ENCODE measurements around the gene TSGA10IP.

The TSGA10IP gene

GRCh38 chr11:66006891-66007176 is 61.6 kb downstream of the TSGA10IP start:
- H2BK5ac ChIP-seq (ENCODE audit: low read depth, low read length, poor library complexity, severe bottlenecking), result no peak overlapping the region
- H3K18ac ChIP-seq (ENCODE audit: low read depth in 1 of 2, low read length in 2 of 2), result no peak overlapping the region
- peaks cover 14% of the 10 kb centered on the region for H3K4me1 ChIP-seq (ENCODE audit: control insufficient read depth, insufficient read depth, low read depth, low read length)
- H4K91ac ChIP-seq (ENCODE audit: low read length), result no peak overlapping the region
- no peak overlapping the region for H3K4ac ChIP-seq (ENCODE audit: low read depth in 1 of 2, low read length in 2 of 2)
- WGBS, result 100% methylated on average over 4 of the region's 4 CpGs
- H2BK15ac ChIP-seq (ENCODE audit: low read depth, poor library complexity, severe bottlenecking), result no peak overlapping the region
- no peak overlapping the region for H2AK5ac ChIP-seq (ENCODE audit: low read length, severe bottlenecking)
- H3K27me3 ChIP-seq (ENCODE audit: control insufficient read depth in 1 of 2, insufficient read depth in 1 of 2, low read length in 2 of 2), result peaks cover 4 to 7% of the 10 kb centered on the region in 2 experiments
- no peak overlapping the region for H2BK120ac ChIP-seq (ENCODE audit: low read depth, low read length)
- no peak overlapping the region for H3K27ac ChIP-seq (ENCODE audit: low read length, poor library complexity, severe bottlenecking)
- no peak overlapping the region for H2BK12ac ChIP-seq (ENCODE audit: low read length in 2 of 2)
- no peak overlapping the region for H3K4me2 ChIP-seq (ENCODE audit: low read length, poor library complexity, severe bottlenecking)
- no peak overlapping the region for H3K23ac ChIP-seq (ENCODE audit: low read length in 2 of 2)
- H2AFZ ChIP-seq (ENCODE audit: low read depth, low read length), result no peak overlapping the region
- peaks cover 8% of the 10 kb centered on the region for H3K79me1 ChIP-seq (replicated peaks; ENCODE audit: low read length, poor library complexity, severe bottlenecking)
- no peak for DNase-seq
- no peak overlapping the region for H3K9ac ChIP-seq (ENCODE audit: low read length)
- no peak overlapping the region for H3K4me3 ChIP-seq (ENCODE audit: insufficient read depth in 1 of 2, low read depth in 1 of 2, low read length in 2 of 2)
- H3K36me3 ChIP-seq (ENCODE audit: control insufficient read depth in 1 of 2, insufficient read depth in 2 of 2, low read depth in 1 of 2, low read length in 2 of 2), result peaks cover 22 to 26% of the 10 kb centered on the region in 2 experiments
- H3K14ac ChIP-seq (ENCODE audit: low read length in 2 of 2), result no peak overlapping the region
- no peaks in the 10 kb centered on the region for H3K9me3 ChIP-seq (ENCODE audit: control insufficient read depth, low read length)
- no peak overlapping the region for H4K8ac ChIP-seq (ENCODE audit: low read length)

- Histone ChIP-seq H3K79me1 (replicated peaks; ENCODE audit: low read length, poor library complexity, severe bottlenecking) (peaks cover 8% of the 10 kb centered on the region), H4K8ac (ENCODE audit: low read length) (no peak overlapping the region), H2BK12ac (ENCODE audit: low read length in 2 of 2) (no peak overlapping the region), H3K18ac (ENCODE audit: low read depth in 1 of 2, low read length in 2 of 2) (no peak overlapping the region), H3K9me3 (ENCODE audit: control insufficient read depth, low read length) (no peaks in the 10 kb centered on the region), H3K36me3 (ENCODE audit: control insufficient read depth in 1 of 2, insufficient read depth in 2 of 2, low read depth in 1 of 2, low read length in 2 of 2) (peaks cover 22 to 26% of the 10 kb centered on the region in 2 experiments), H2AK5ac (ENCODE audit: low read length, severe bottlenecking) (no peak overlapping the region), H3K4me2 (ENCODE audit: low read length, poor library complexity, severe bottlenecking) (no peak overlapping the region), H2BK120ac (ENCODE audit: low read depth, low read length) (no peak overlapping the region), H3K9ac (ENCODE audit: low read length) (no peak overlapping the region), H3K4me1 (ENCODE audit: control insufficient read depth, insufficient read depth, low read depth, low read length) (peaks cover 18% of the 10 kb centered on the region), H3K27ac (ENCODE audit: low read length, poor library complexity, severe bottlenecking) (no peak overlapping the region), H3K14ac (ENCODE audit: low read length in 2 of 2) (no peak overlapping the region), H3K4me3 (ENCODE audit: insufficient read depth in 1 of 2, low read depth in 1 of 2, low read length in 2 of 2) (no peak overlapping the region), H2BK15ac (ENCODE audit: low read depth, poor library complexity, severe bottlenecking) (no peak overlapping the region), H2AFZ (ENCODE audit: low read depth, low read length) (no peak overlapping the region), H4K91ac (ENCODE audit: low read length) (no peak overlapping the region), H3K4ac (ENCODE audit: low read depth in 1 of 2, low read length in 2 of 2) (no peak overlapping the region), H2BK5ac (ENCODE audit: low read depth, low read length, poor library complexity, severe bottlenecking) (no peak overlapping the region), H3K23ac (ENCODE audit: low read length in 2 of 2) (no peak overlapping the region), H3K27me3 (ENCODE audit: control insufficient read depth in 1 of 2, insufficient read depth in 1 of 2, low read length in 2 of 2) (peaks cover 4 to 10% of the 10 kb centered on the region in 2 experiments)
- WGBS, result 62% methylated on average over 5 of the region's 5 CpGs
- DNase-seq, result no peak
Observed at GRCh38 chr11:66007201-66007634, 61.9 kb downstream of the TSGA10IP start.

GRCh38 chr11:66008095-66008467 is 62.8 kb downstream of the TSGA10IP start:
- Histone ChIP-seq H2BK5ac (ENCODE audit: low read depth, low read length, poor library complexity, severe bottlenecking) (no peak overlapping the region), H2AK5ac (ENCODE audit: low read length, severe bottlenecking) (no peak overlapping the region), H3K79me1 (replicated peaks; ENCODE audit: low read length, poor library complexity, severe bottlenecking) (peaks cover 7% of the 10 kb centered on the region), H2BK12ac (ENCODE audit: low read length in 2 of 2) (no peak overlapping the region), H3K27ac (ENCODE audit: low read length, poor library complexity, severe bottlenecking) (no peak overlapping the region), H3K4me3 (ENCODE audit: insufficient read depth in 1 of 2, low read depth in 1 of 2, low read length in 2 of 2) (no peak overlapping the region), H2AFZ (ENCODE audit: low read depth, low read length) (no peak overlapping the region), H3K18ac (ENCODE audit: low read depth in 1 of 2, low read length in 2 of 2) (no peak overlapping the region), H2BK15ac (ENCODE audit: low read depth, poor library complexity, severe bottlenecking) (no peak overlapping the region), H3K9ac (ENCODE audit: low read length) (no peak overlapping the region), H3K27me3 (ENCODE audit: control insufficient read depth in 1 of 2, insufficient read depth in 1 of 2, low read length in 2 of 2) (peaks cover 4 to 18% of the 10 kb centered on the region in 2 experiments), H4K8ac (ENCODE audit: low read length) (no peak overlapping the region), H3K9me3 (ENCODE audit: control insufficient read depth, low read length) (no peaks in the 10 kb centered on the region), H3K36me3 (ENCODE audit: control insufficient read depth in 1 of 2, insufficient read depth in 2 of 2, low read depth in 1 of 2, low read length in 2 of 2) (peaks cover 22 to 26% of the 10 kb centered on the region in 2 experiments), H3K14ac (ENCODE audit: low read length in 2 of 2) (no peak overlapping the region), H3K4ac (ENCODE audit: low read depth in 1 of 2, low read length in 2 of 2) (no peak overlapping the region), H2BK120ac (ENCODE audit: low read depth, low read length) (no peak overlapping the region), H3K23ac (ENCODE audit: low read length in 2 of 2) (no peak overlapping the region), H3K4me1 (ENCODE audit: control insufficient read depth, insufficient read depth, low read depth, low read length) (peaks cover 21% of the 10 kb centered on the region), H3K4me2 (ENCODE audit: low read length, poor library complexity, severe bottlenecking) (no peak overlapping the region), H4K91ac (ENCODE audit: low read length) (no peak overlapping the region)
- WGBS, result 69% methylated on average over 2 of the region's 2 CpGs
- no peak for DNase-seq

- Histone ChIP-seq H4K91ac (ENCODE audit: low read length) (no peak overlapping the region), H3K4ac (ENCODE audit: low read depth in 1 of 2, low read length in 2 of 2) (no peak overlapping the region), H3K4me1 (ENCODE audit: control insufficient read depth, insufficient read depth, low read depth, low read length) (peaks cover 17% of the 10 kb centered on the region), H2AFZ (ENCODE audit: low read depth, low read length) (peak overlapping the region; percentile 54), H3K14ac (ENCODE audit: low read length in 2 of 2) (no peak overlapping the region), H3K9me3 (ENCODE audit: control insufficient read depth, low read length) (no peaks in the 10 kb centered on the region), H3K4me2 (ENCODE audit: low read length, poor library complexity, severe bottlenecking) (no peak overlapping the region), H2BK120ac (ENCODE audit: low read depth, low read length) (no peak overlapping the region), H4K8ac (ENCODE audit: low read length) (peak overlapping the region; percentile 45), H3K9ac (ENCODE audit: low read length) (no peak overlapping the region), H3K23ac (ENCODE audit: low read length in 2 of 2) (no peak overlapping the region), H2BK15ac (ENCODE audit: low read depth, poor library complexity, severe bottlenecking) (no peak overlapping the region), H3K18ac (ENCODE audit: low read depth in 1 of 2, low read length in 2 of 2) (no peak overlapping the region), H2AK5ac (ENCODE audit: low read length, severe bottlenecking) (no peak overlapping the region), H3K79me1 (replicated peaks; ENCODE audit: low read length, poor library complexity, severe bottlenecking) (peaks cover 7% of the 10 kb centered on the region), H2BK5ac (ENCODE audit: low read depth, low read length, poor library complexity, severe bottlenecking) (no peak overlapping the region), H3K27me3 (ENCODE audit: control insufficient read depth in 1 of 2, insufficient read depth in 1 of 2, low read length in 2 of 2) (peaks cover 4 to 20% of the 10 kb centered on the region in 2 experiments), H3K36me3 (ENCODE audit: control insufficient read depth in 1 of 2, insufficient read depth in 2 of 2, low read depth in 1 of 2, low read length in 2 of 2) (peaks cover 22 to 25% of the 10 kb centered on the region in 2 experiments), H3K4me3 (ENCODE audit: insufficient read depth in 1 of 2, low read depth in 1 of 2, low read length in 2 of 2) (no peak overlapping the region), H3K27ac (ENCODE audit: low read length, poor library complexity, severe bottlenecking) (no peak overlapping the region), H2BK12ac (ENCODE audit: low read length in 2 of 2) (peak overlapping the region in 1 of 2 experiments; percentile 21)
- 67% methylated on average over 8 of the region's 10 CpGs for WGBS
- no peak for DNase-seq
Observed at GRCh38 chr11:66008468-66009101, 63.3 kb downstream of the TSGA10IP start.
